ENCODE data around the gene ACBD3. TPM values are rescaled to one million over a fixed set of nuclear protein-coding genes. Genes with fewer than 3 reads are reported as not detected.

The ACBD3 gene
- total and polyA plus RNA-seq, 7 experiments from 2014 or later = 15.4 to 29.9 (median 24.4) TPM

GRCh38 chr1:226211181-226211821 is 24.8 kb upstream of the ACBD3 start:
- no peak overlapping the region for H3K4me3 ChIP-seq (ENCODE audit: low read length)
- peaks cover 0 to 2% (median 0%) of the 10 kb centered on the region in 11 donors for H3K9me3 Mint-ChIP-seq
- no peak for ATAC-seq
- no peak overlapping the region for H3K27ac Mint-ChIP-seq
- CTCF ChIA-PET = no interaction called here
- H3K9me3 ChIP-seq (ENCODE audit: control insufficient read depth in 2 of 3, low read length in 3 of 3) = no peaks in the 10 kb centered on the region
- no peak for DNase-seq
- POLR2A ChIA-PET = no interaction called here
- peaks cover 0 to 14% (median 0%) of the 10 kb centered on the region in 5 donors for H3K27me3 Mint-ChIP-seq
- H3K4me3 Mint-ChIP-seq = no peak overlapping the region
- no peaks in the 10 kb centered on the region for H3K27me3 ChIP-seq (ENCODE audit: control insufficient read depth in 2 of 2, insufficient read depth in 2 of 2, low read length in 2 of 2)
- H3K4me1 Mint-ChIP-seq = no peaks in the 10 kb centered on the region
- no peak overlapping the region for H3K27ac ChIP-seq (ENCODE audit: low read depth, low read length)
- intact Hi-C loops (cut with micrococcal nuclease) = no loop called here
- no peaks in the 10 kb centered on the region for H3K4me1 ChIP-seq (ENCODE audit: control insufficient read depth in 2 of 2, insufficient read depth in 2 of 2, low read length in 2 of 2)
- no peaks in the 10 kb centered on the region for H3K36me3 ChIP-seq (ENCODE audit: control insufficient read depth in 2 of 3, insufficient read depth in 3 of 3, low read length in 3 of 3)
- H3K36me3 Mint-ChIP-seq = no peaks in the 10 kb centered on the region

- H3K27me3 Mint-ChIP-seq = peaks cover 0 to 9% (median 0%) of the 10 kb centered on the region in 5 donors
- Histone ChIP-seq H3K9me3 (ENCODE audit: control insufficient read depth in 2 of 3, low read length in 3 of 3) (no peaks in the 10 kb centered on the region), H3K36me3 (ENCODE audit: control insufficient read depth in 2 of 3, insufficient read depth in 3 of 3, low read length in 3 of 3) (no peaks in the 10 kb centered on the region), H3K4me3 (ENCODE audit: low read length) (no peak overlapping the region), H3K4me1 (ENCODE audit: control insufficient read depth in 2 of 2, insufficient read depth in 2 of 2, low read length in 2 of 2) (no peaks in the 10 kb centered on the region), H3K27me3 (ENCODE audit: control insufficient read depth in 2 of 2, insufficient read depth in 2 of 2, low read length in 2 of 2) (no peaks in the 10 kb centered on the region), H3K27ac (ENCODE audit: low read depth, low read length) (no peak overlapping the region)
- ChIA-PET POLR2A (no interaction called here), CTCF (no interaction called here)
- H3K36me3 Mint-ChIP-seq = no peaks in the 10 kb centered on the region
- H3K4me3 Mint-ChIP-seq = no peak overlapping the region
- H3K9me3 Mint-ChIP-seq = peaks cover 0 to 2% (median 0%) of the 10 kb centered on the region in 11 donors
- ATAC-seq (no peak), DNase-seq (no peak)
- intact Hi-C loops (cut with micrococcal nuclease) = no loop called here
- H3K27ac Mint-ChIP-seq = no peak overlapping the region
- no peaks in the 10 kb centered on the region for H3K4me1 Mint-ChIP-seq
These were observed 24.1 kb upstream of the ACBD3 start for GRCh38 chr1:226210571-226211176.

- no peaks in the 10 kb centered on the region for H3K9me3 ChIP-seq (ENCODE audit: control insufficient read depth in 2 of 3, low read length in 3 of 3)
- no peak overlapping the region for H3K27ac ChIP-seq (ENCODE audit: low read depth, low read length)
- ATAC-seq (no peak), DNase-seq (no peak)
- no peak overlapping the region for H3K27ac Mint-ChIP-seq
- H3K4me1 Mint-ChIP-seq = no peaks in the 10 kb centered on the region
- no peaks in the 10 kb centered on the region for H3K36me3 Mint-ChIP-seq
- H3K27me3 ChIP-seq (ENCODE audit: control insufficient read depth in 2 of 2, insufficient read depth in 2 of 2, low read length in 2 of 2) = no peaks in the 10 kb centered on the region
- intact Hi-C loops (cut with micrococcal nuclease) = no loop called here
- POLR2A ChIA-PET = no interaction called here
- CTCF ChIA-PET = no interaction called here
- H3K27me3 Mint-ChIP-seq = peaks cover 0 to 7% (median 0%) of the 10 kb centered on the region in 5 donors
- H3K4me3 Mint-ChIP-seq = no peak overlapping the region
- no peak overlapping the region for H3K4me3 ChIP-seq (ENCODE audit: low read length)
- H3K4me1 ChIP-seq (ENCODE audit: control insufficient read depth in 2 of 2, insufficient read depth in 2 of 2, low read length in 2 of 2) = no peaks in the 10 kb centered on the region
- peaks cover 0 to 2% (median 0%) of the 10 kb centered on the region in 11 donors for H3K9me3 Mint-ChIP-seq
- H3K36me3 ChIP-seq (ENCODE audit: control insufficient read depth in 2 of 3, insufficient read depth in 3 of 3, low read length in 3 of 3) = no peaks in the 10 kb centered on the region
These were observed 22.9 kb upstream of the ACBD3 start for GRCh38 chr1:226209307-226210059.

GRCh38 chr1:226207048-226207447 is 20.5 kb upstream of the ACBD3 start:
- H3K36me3 ChIP-seq (ENCODE audit: control insufficient read depth in 2 of 3, insufficient read depth in 3 of 3, low read length in 3 of 3) = no peaks in the 10 kb centered on the region
- Mint-ChIP-seq H3K27ac (no peak overlapping the region), H3K36me3 (no peaks in the 10 kb centered on the region), H3K9me3 (peaks cover 0 to 2% (median 0%) of the 10 kb centered on the region in 11 donors), H3K4me1 (peaks cover 0 to 3% (median 0%) of the 10 kb centered on the region in 7 donors), H3K4me3 (no peak overlapping the region), H3K27me3 (peaks cover 0 to 12% (median 4%) of the 10 kb centered on the region in 5 donors)
- H3K9me3 ChIP-seq (ENCODE audit: control insufficient read depth in 2 of 3, low read length in 3 of 3) = no peaks in the 10 kb centered on the region
- no peak overlapping the region for H3K27ac ChIP-seq (ENCODE audit: low read depth, low read length)
- no peak overlapping the region for H3K4me3 ChIP-seq (ENCODE audit: low read length)
- ChIA-PET POLR2A (no interaction called here), CTCF (no interaction called here)
- ATAC-seq = no peak
- no peaks in the 10 kb centered on the region for H3K4me1 ChIP-seq (ENCODE audit: control insufficient read depth in 2 of 2, insufficient read depth in 2 of 2, low read length in 2 of 2)
- no peak for DNase-seq
- intact Hi-C loops (cut with micrococcal nuclease) = no loop called here
- no peaks in the 10 kb centered on the region for H3K27me3 ChIP-seq (ENCODE audit: control insufficient read depth in 2 of 2, insufficient read depth in 2 of 2, low read length in 2 of 2)

- DNase-seq (no peak), ATAC-seq (no peak)
- Mint-ChIP-seq H3K36me3 (no peaks in the 10 kb centered on the region), H3K4me3 (no peak overlapping the region), H3K27me3 (peaks cover 0 to 25% (median 4%) of the 10 kb centered on the region in 5 donors), H3K27ac (no peak overlapping the region), H3K4me1 (peaks cover 0 to 3% (median 0%) of the 10 kb centered on the region in 7 donors), H3K9me3 (peaks cover 0 to 2% (median 0%) of the 10 kb centered on the region in 11 donors)
- H3K4me3 ChIP-seq (ENCODE audit: low read length) = no peak overlapping the region
- no peaks in the 10 kb centered on the region for H3K9me3 ChIP-seq (ENCODE audit: control insufficient read depth in 2 of 3, low read length in 3 of 3)
- H3K27ac ChIP-seq (ENCODE audit: low read depth, low read length) = no peak overlapping the region
- no peaks in the 10 kb centered on the region for H3K36me3 ChIP-seq (ENCODE audit: control insufficient read depth in 2 of 3, insufficient read depth in 3 of 3, low read length in 3 of 3)
- POLR2A ChIA-PET = interaction anchor here (0.6 kb wide), 1 partner anchor 24 kb away, joined by 3 read pairs; no protein-coding TSS in a partner anchor
- CTCF ChIA-PET = interaction anchor here (0.7 kb wide), 1 partner anchor 52 kb away, joined by 3 read pairs; no protein-coding TSS in a partner anchor
- intact Hi-C loops (cut with micrococcal nuclease) = no loop called here
- no peaks in the 10 kb centered on the region for H3K4me1 ChIP-seq (ENCODE audit: control insufficient read depth in 2 of 2, insufficient read depth in 2 of 2, low read length in 2 of 2)
- no peaks in the 10 kb centered on the region for H3K27me3 ChIP-seq (ENCODE audit: control insufficient read depth in 2 of 2, insufficient read depth in 2 of 2, low read length in 2 of 2)
These were observed 17.7 kb upstream of the ACBD3 start for GRCh38 chr1:226204198-226204597.

GRCh38 chr1:226203655-226204054 is 17.1 kb upstream of the ACBD3 start:
- CTCF ChIA-PET = no interaction called here
- H3K27me3 ChIP-seq (ENCODE audit: control insufficient read depth in 2 of 2, insufficient read depth in 2 of 2, low read length in 2 of 2) = no peaks in the 10 kb centered on the region
- intact Hi-C loops (cut with micrococcal nuclease) = loop anchor here in 1 of 2 donors (2.0 kb wide), 1 partner anchor 129 kb away; no protein-coding TSS in a partner anchor
- H3K4me1 Mint-ChIP-seq = peaks cover 0 to 3% (median 0%) of the 10 kb centered on the region in 7 donors
- H3K27ac ChIP-seq (ENCODE audit: low read depth, low read length) = no peak overlapping the region
- H3K4me3 ChIP-seq (ENCODE audit: low read length) = no peak overlapping the region
- H3K9me3 ChIP-seq (ENCODE audit: control insufficient read depth in 2 of 3, low read length in 3 of 3) = no peaks in the 10 kb centered on the region
- H3K36me3 ChIP-seq (ENCODE audit: control insufficient read depth in 2 of 3, insufficient read depth in 3 of 3, low read length in 3 of 3) = no peaks in the 10 kb centered on the region
- ATAC-seq (no peak), DNase-seq (no peak)
- no peaks in the 10 kb centered on the region for H3K36me3 Mint-ChIP-seq
- POLR2A ChIA-PET = no interaction called here
- peaks cover 0 to 2% (median 0%) of the 10 kb centered on the region in 11 donors for H3K9me3 Mint-ChIP-seq
- H3K4me1 ChIP-seq (ENCODE audit: control insufficient read depth in 2 of 2, insufficient read depth in 2 of 2, low read length in 2 of 2) = no peaks in the 10 kb centered on the region
- no peak overlapping the region for H3K4me3 Mint-ChIP-seq
- peaks cover 0 to 25% (median 4%) of the 10 kb centered on the region in 5 donors for H3K27me3 Mint-ChIP-seq
- peak overlapping the region in 1 of 9 donors; percentile 26 for H3K27ac Mint-ChIP-seq

Measured in naive thymus-derived CD4-positive, alpha-beta T cell (primary cell).